Ramos (cell line): ENCODE measurements around the gene MRPS5.

Source experiments
- in situ Hi-C: fragments of 300-500 bp; cut with MboI; formaldehyde crosslinking; loops from one replicate; pipeline ENCODE4 v1.14.3; 2022; ENCODE audit warnings: low sequenced_read_pairs; ENCODE audit not compliant: unreplicated experiment

MRPS5 gene

GRCh38 chr2:95037384-95037839, 84.2 kb downstream of the MRPS5 start:
- in situ Hi-C loops, result no loop called here

GRCh38 chr2:95036596-95037383, 84.8 kb downstream of the MRPS5 start:
- in situ Hi-C loops, result no loop called here
